ENCODE data around the gene VEGFC.

DNA sequence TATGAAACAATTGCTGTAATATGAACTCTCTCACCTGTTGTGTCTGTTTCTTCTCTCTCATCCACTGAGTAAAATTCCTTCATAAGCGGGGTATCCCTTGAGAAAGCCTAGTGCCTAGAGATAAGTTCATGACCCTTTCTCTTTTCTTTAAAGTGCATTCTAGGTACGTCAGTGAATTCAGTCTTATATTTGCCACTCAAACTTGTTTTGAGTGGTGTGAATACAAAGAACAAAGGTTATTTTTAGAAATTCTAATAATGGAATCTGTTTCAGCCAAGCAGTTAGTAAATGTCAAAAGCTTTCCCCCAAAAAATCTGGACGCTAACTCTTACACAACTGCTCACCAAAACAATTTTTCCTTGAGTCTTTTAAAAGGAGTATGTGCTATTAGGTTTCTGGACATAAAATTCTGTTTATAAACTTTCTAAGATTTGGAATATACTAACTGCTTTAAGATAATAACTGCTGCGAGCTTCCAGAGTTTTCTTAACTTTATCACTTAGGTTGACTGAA lies 112.0 kb downstream of the VEGFC start:
- TF ChIP-seq, protein P1, sequence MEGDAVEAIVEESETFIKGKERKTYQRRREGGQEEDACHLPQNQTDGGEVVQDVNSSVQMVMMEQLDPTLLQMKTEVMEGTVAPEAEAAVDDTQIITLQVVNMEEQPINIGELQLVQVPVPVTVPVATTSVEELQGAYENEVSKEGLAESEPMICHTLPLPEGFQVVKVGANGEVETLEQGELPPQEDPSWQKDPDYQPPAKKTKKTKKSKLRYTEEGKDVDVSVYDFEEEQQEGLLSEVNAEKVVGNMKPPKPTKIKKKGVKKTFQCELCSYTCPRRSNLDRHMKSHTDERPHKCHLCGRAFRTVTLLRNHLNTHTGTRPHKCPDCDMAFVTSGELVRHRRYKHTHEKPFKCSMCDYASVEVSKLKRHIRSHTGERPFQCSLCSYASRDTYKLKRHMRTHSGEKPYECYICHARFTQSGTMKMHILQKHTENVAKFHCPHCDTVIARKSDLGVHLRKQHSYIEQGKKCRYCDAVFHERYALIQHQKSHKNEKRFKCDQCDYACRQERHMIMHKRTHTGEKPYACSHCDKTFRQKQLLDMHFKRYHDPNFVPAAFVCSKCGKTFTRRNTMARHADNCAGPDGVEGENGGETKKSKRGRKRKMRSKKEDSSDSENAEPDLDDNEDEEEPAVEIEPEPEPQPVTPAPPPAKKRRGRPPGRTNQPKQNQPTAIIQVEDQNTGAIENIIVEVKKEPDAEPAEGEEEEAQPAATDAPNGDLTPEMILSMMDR (IDR thresholded peaks at IDR 0.05), result no peak
- no peak for TF ChIP-seq POLR2A (IDR thresholded peaks at IDR 0.05)

All from testis (tissue), 2 donors.